G401.6 (cell line): Measurements from ENCODE around the gene PTPRN2.
"Not testable (repeated sequence)": the region's sequence is repeated elsewhere in the genome, so short reads cannot be mapped to it uniquely, and the experiment has no call there.

ENCODE experiments used
- FAIRE-seq: peaks from 2 replicates; lab custom pipeline; 2012; peaks lifted over from hg19 to GRCh38; lab: Jason Lieb, UNC

The PTPRN2 gene

GRCh38 chr7:158344706-158345300, 242.8 kb downstream of the PTPRN2 start:
- FAIRE-seq = no peak

GRCh38 chr7:158343936-158344455, 243.6 kb downstream of the PTPRN2 start:
- no peak for FAIRE-seq

- no peak for FAIRE-seq
These were observed 244.1 kb downstream of the PTPRN2 start for GRCh38 chr7:158343526-158343925.

GRCh38 chr7:158341097-158341496, 246.5 kb downstream of the PTPRN2 start:
- not testable (repeated sequence) for FAIRE-seq

- not testable (repeated sequence) for FAIRE-seq
These were observed 250.7 kb downstream of the PTPRN2 start for GRCh38 chr7:158336952-158337351.

GRCh38 chr7:158332516-158332915, 255.1 kb downstream of the PTPRN2 start:
- not testable (repeated sequence) for FAIRE-seq

- not testable (repeated sequence) for FAIRE-seq
These were observed 255.7 kb downstream of the PTPRN2 start for GRCh38 chr7:158331826-158332450.

GRCh38 chr7:158329686-158330085, 257.9 kb downstream of the PTPRN2 start:
- FAIRE-seq = no peak

- FAIRE-seq = no peak
These were observed 258.5 kb downstream of the PTPRN2 start for GRCh38 chr7:158329014-158329610.

- no peak for FAIRE-seq
These were observed 259.1 kb downstream of the PTPRN2 start for GRCh38 chr7:158328376-158329013.

- no peak for FAIRE-seq
These were observed 259.9 kb downstream of the PTPRN2 start for GRCh38 chr7:158327571-158328180.

GRCh38 chr7:158327012-158327411, 260.6 kb downstream of the PTPRN2 start:
- no peak for FAIRE-seq

GRCh38 chr7:158325530-158326381, 261.9 kb downstream of the PTPRN2 start:
- FAIRE-seq = no peak

GRCh38 chr7:158324397-158325360, 262.9 kb downstream of the PTPRN2 start:
- FAIRE-seq = no peak

- FAIRE-seq = no peak
These were observed 263.8 kb downstream of the PTPRN2 start for GRCh38 chr7:158323741-158324396.

- no peak for FAIRE-seq
These were observed 264.8 kb downstream of the PTPRN2 start for GRCh38 chr7:158322616-158323530.

GRCh38 chr7:158321936-158322615, 265.5 kb downstream of the PTPRN2 start:
- no peak for FAIRE-seq

- FAIRE-seq = no peak
These were observed 266.4 kb downstream of the PTPRN2 start for GRCh38 chr7:158321056-158321700.
